Motor neuron (in vitro differentiated cells): Measurements from ENCODE around the gene ZCCHC14. TPM values are rescaled to one million over a fixed set of nuclear protein-coding genes. Genes with fewer than 3 reads are reported as not detected.

Experiments used
- ATAC-seq, 8 experiments: fragments of 200-7000 bp; cut with Tn5 transposase; replicated peaks in 6 of 8; 2 replicates each; pipeline ENCODE4 v1.8.0; 2021; ENCODE audit warnings: mild to moderate bottlenecking in 8 of 8, moderate library complexity in 8 of 8
- H3K27ac ChIP-seq, 2 donors: fragments of 250-450 bp; sonication (Bioruptor Pico); 2 replicates each; pipeline ENCODE4 v1.9.0; 2021; ENCODE audit warnings: antibody characterized with exemption in 2 of 2, mild to moderate bottlenecking in 2 of 2, moderate library complexity in 1 of 2
- H3K4me1 ChIP-seq, 2 donors: fragments of 250-450 bp; sonication (Bioruptor Pico); replicated peaks in 1 of 2; 2 replicates each; pipeline ENCODE4 v1.6.1; 2021; ENCODE audit warnings: antibody characterized with exemption in 2 of 2, mild to moderate bottlenecking in 2 of 2, moderate library complexity in 1 of 2
- H3K4me3 ChIP-seq, 5 donors: fragments of 250-450 bp; sonication (Bioruptor Pico); 2 replicates each; pipeline ENCODE4 v1.9.0; 2021; ENCODE audit warnings: antibody characterized with exemption in 5 of 5, mild to moderate bottlenecking in 5 of 5, moderate library complexity in 4 of 5
- WGBS, 10 experiments: fragments of 450-650 bp; shearing (Covaris generic); methylation state at CpG; one replicate each; pipeline ENCODE4 v1.0.0; 2022; 5-methylcytosine and 5-hydroxymethylcytosine counted together
- in situ Hi-C, 9 experiments: fragments of 400-800 bp; cut with MboI; loops; one replicate each; pipeline ENCODE4 v1.15.0; 2021; ENCODE audit warnings: low sequenced_read_pairs in 9 of 9, low pct_unique_long_range_greater_than_20kb in 2 of 9; ENCODE audit not compliant: unreplicated experiment in 9 of 9
- total RNA-seq, 8 experiments: library from RNA; unstranded; fragments of 300-600 nt; gene quantifications; 2 replicates each; pipeline versions ENCODE4 v1.2.3 to v1.2.4, GENCODE V29; 2022

The ZCCHC14 gene
- total RNA-seq, 8 experiments from 2014 or later = 11.2 to 30.3 (median 17.0) TPM

GRCh38 chr16:87464691-87465300, 28.0 kb downstream of the ZCCHC14 start:
- no peak overlapping the region for H3K4me3 ChIP-seq
- peaks cover 30 to 31% of the 10 kb centered on the region in 2 donors for H3K4me1 ChIP-seq
- ATAC-seq = peak; percentile 5 to 70 (median 41)
- in situ Hi-C loops = no loop called here
- H3K27ac ChIP-seq = no peak overlapping the region
- 0 to 89% (median 75%) methylated on average over 1 to 12 of the region's 13 CpGs for WGBS, 10 experiments

GRCh38 chr16:87463722-87464690, 28.8 kb downstream of the ZCCHC14 start:
- ATAC-seq = peak in 2 of 8 experiments; percentile 7 to 8
- Histone ChIP-seq H3K27ac (no peak overlapping the region), H3K4me1 (peaks cover 26 to 28% of the 10 kb centered on the region in 2 donors), H3K4me3 (no peak overlapping the region)
- 6 to 94% (median 83%) methylated on average over 1 to 13 of the region's 22 CpGs for WGBS, 10 experiments
- in situ Hi-C loops = no loop called here

GRCh38 chr16:87461466-87461991, 31.3 kb downstream of the ZCCHC14 start:
- Histone ChIP-seq H3K4me1 (peaks cover 22 to 24% of the 10 kb centered on the region in 2 donors), H3K4me3 (no peak overlapping the region), H3K27ac (no peak overlapping the region)
- peak in 7 of 8 experiments; percentile 10 to 72 (median 41) for ATAC-seq
- in situ Hi-C loops = no loop called here
- 0 to 60% (median 33%) methylated on average over 1 to 11 of the region's 11 CpGs; no CpG with 5 or more reads in 2 of the 10 experiments for WGBS, 10 experiments

- Histone ChIP-seq H3K27ac (no peak overlapping the region), H3K4me3 (no peak overlapping the region), H3K4me1 (peaks cover 17 to 18% of the 10 kb centered on the region in 2 donors)
- in situ Hi-C loops = no loop called here
- no peak for ATAC-seq
- 33 to 100% (median 73%) methylated on average over 1 to 6 of the region's 10 CpGs; no CpG with 5 or more reads in 2 of the 10 experiments for WGBS, 10 experiments
These were observed 31.9 kb downstream of the ZCCHC14 start for GRCh38 chr16:87460936-87461335.

- Histone ChIP-seq H3K4me1 (peaks cover 6 to 7% of the 10 kb centered on the region in 2 donors), H3K4me3 (no peak overlapping the region), H3K27ac (no peak overlapping the region)
- in situ Hi-C loops = no loop called here
- WGBS, 10 experiments = 85 to 100% (median 97%) methylated on average over 1 to 9 of the region's 9 CpGs; no CpG with 5 or more reads in 4 of the 10 experiments
- no peak for ATAC-seq
These were observed 33.0 kb downstream of the ZCCHC14 start for GRCh38 chr16:87459833-87460232.

GRCh38 chr16:87459027-87459426, 33.8 kb downstream of the ZCCHC14 start:
- Histone ChIP-seq H3K4me1 (no peaks in the 10 kb centered on the region), H3K27ac (no peak overlapping the region), H3K4me3 (no peak overlapping the region)
- 96 to 100% (median 98%) methylated on average over 3 to 10 of the region's 15 CpGs; no CpG with 5 or more reads in 2 of the 10 experiments for WGBS, 10 experiments
- in situ Hi-C loops = no loop called here
- no peak for ATAC-seq

- WGBS, 10 experiments = 70 to 100% (median 88%) methylated on average over 1 to 8 of the region's 23 CpGs; no CpG with 5 or more reads in 6 of the 10 experiments
- H3K4me3 ChIP-seq = no peak overlapping the region
- H3K27ac ChIP-seq = no peak overlapping the region
- in situ Hi-C loops = no loop called here
- no peaks in the 10 kb centered on the region for H3K4me1 ChIP-seq
- ATAC-seq = no peak
These were observed 34.4 kb downstream of the ZCCHC14 start for GRCh38 chr16:87458424-87458915.

GRCh38 chr16:87457709-87458423, 35.0 kb downstream of the ZCCHC14 start:
- no peak overlapping the region for H3K4me3 ChIP-seq
- H3K4me1 ChIP-seq = no peaks in the 10 kb centered on the region
- in situ Hi-C loops = no loop called here
- no peak overlapping the region for H3K27ac ChIP-seq
- ATAC-seq = peak in 3 of 8 experiments; percentile 12 to 66 (median 43)
- WGBS, 10 experiments = 11 to 100% (median 82%) methylated on average over 3 to 16 of the region's 22 CpGs; no CpG with 5 or more reads in 1 of the 10 experiments

GRCh38 chr16:87457061-87457611, 35.7 kb downstream of the ZCCHC14 start:
- no peak overlapping the region for H3K27ac ChIP-seq
- in situ Hi-C loops = no loop called here
- ATAC-seq = peak in 1 of 8 experiments; percentile 7
- whole genome bisulfite sequencing, 10 experiments = 17 to 100% (median 83%) methylated on average over 1 to 3 of the region's 4 CpGs; no CpG with 5 or more reads in 2 of the 10 experiments
- H3K4me3 ChIP-seq = no peak overlapping the region
- H3K4me1 ChIP-seq = no peaks in the 10 kb centered on the region

- Histone ChIP-seq H3K27ac (no peak overlapping the region), H3K4me1 (no peaks in the 10 kb centered on the region), H3K4me3 (no peak overlapping the region)
- 83 to 100% (median 98%) methylated on average over 2 to 3 of the region's 3 CpGs; no CpG with 5 or more reads in 1 of the 10 experiments for WGBS, 10 experiments
- no peak for ATAC-seq
- in situ Hi-C loops = no loop called here
These were observed 38.4 kb downstream of the ZCCHC14 start for GRCh38 chr16:87454391-87454790.

GRCh38 chr16:87453326-87453725, 39.5 kb downstream of the ZCCHC14 start:
- in situ Hi-C loops = no loop called here
- ATAC-seq = no peak
- Histone ChIP-seq H3K4me1 (no peaks in the 10 kb centered on the region), H3K4me3 (no peak overlapping the region), H3K27ac (no peak overlapping the region)
- WGBS, 10 experiments = 91 to 100% (median 100%) methylated on average over 1 to 7 of the region's 14 CpGs; no CpG with 5 or more reads in 6 of the 10 experiments

GRCh38 chr16:87451563-87452210, 41.1 kb downstream of the ZCCHC14 start:
- 87 to 100% (median 95%) methylated on average over 1 to 17 of the region's 18 CpGs for WGBS, 10 experiments
- Histone ChIP-seq H3K4me3 (no peak overlapping the region), H3K27ac (no peak overlapping the region), H3K4me1 (no peaks in the 10 kb centered on the region)
- no peak for ATAC-seq
- in situ Hi-C loops = no loop called here
